Subcutaneous preadipocyte (primary cell): ENCODE data around the gene PHF12. TPM values are rescaled to one million over a fixed set of nuclear protein-coding genes. Genes with fewer than 3 reads are reported as not detected.

Experiments
- total RNA-seq: library from RNA; depleted of rRNA; stranded (reverse); fragments of >200 nt; gene quantifications from 2 replicates; pipeline ENCODE4 v1.2.3, GENCODE V29; 2012

Gene PHF12
- 16.2 and 22.1 TPM in 2 replicates for total RNA-seq

GRCh38 chr17:28951428-28951990 lies at the start of gene PHF12:
PHF12 (minus strand) TSS chr17:28951518; CDS start chr17:28950960, 558 bp downstream.

DNA sequence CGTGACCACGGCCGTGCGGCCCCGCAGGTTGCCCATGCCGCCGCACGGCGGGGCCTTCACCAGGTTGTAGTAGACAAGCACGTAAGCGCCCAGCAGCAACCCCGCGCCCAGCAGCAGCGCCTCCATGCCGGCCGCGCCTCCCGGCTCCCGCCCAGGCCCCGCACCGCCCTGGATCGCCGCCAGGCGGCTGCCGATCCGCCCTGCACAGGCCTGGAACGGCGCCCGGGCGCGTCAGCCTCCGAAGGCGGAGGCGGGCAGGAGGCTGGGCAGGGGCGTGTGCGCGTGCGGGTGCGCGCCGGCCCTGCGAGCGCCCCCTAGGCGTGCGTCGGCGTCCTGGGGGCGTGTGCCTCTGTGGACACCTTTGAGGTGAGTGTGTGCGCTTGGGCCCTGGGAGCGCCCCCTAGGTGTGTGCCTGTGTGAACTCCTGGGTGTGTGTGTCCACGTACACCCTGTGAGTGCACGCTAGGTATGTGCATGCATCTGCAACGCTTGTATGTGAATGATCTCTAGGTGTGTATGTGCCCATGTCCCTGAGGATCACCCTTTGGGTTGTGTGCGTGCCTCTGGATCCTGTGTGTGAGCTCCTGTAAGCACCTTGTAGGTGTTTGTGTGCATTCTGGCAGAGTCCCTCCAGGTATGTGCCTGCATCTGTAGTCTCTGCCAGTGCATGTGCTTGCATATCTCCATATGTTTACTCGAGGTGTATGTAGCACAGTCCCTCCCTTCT lies 48.3 kb downstream of the PHF12 start, which contains the start of gene DHRS13:
Gene DHRS13, minus strand, starts transcription at position 261 of the 727 bp plus-strand sequence. Its CDS starts 135 bp downstream, at position 126.

DNA sequence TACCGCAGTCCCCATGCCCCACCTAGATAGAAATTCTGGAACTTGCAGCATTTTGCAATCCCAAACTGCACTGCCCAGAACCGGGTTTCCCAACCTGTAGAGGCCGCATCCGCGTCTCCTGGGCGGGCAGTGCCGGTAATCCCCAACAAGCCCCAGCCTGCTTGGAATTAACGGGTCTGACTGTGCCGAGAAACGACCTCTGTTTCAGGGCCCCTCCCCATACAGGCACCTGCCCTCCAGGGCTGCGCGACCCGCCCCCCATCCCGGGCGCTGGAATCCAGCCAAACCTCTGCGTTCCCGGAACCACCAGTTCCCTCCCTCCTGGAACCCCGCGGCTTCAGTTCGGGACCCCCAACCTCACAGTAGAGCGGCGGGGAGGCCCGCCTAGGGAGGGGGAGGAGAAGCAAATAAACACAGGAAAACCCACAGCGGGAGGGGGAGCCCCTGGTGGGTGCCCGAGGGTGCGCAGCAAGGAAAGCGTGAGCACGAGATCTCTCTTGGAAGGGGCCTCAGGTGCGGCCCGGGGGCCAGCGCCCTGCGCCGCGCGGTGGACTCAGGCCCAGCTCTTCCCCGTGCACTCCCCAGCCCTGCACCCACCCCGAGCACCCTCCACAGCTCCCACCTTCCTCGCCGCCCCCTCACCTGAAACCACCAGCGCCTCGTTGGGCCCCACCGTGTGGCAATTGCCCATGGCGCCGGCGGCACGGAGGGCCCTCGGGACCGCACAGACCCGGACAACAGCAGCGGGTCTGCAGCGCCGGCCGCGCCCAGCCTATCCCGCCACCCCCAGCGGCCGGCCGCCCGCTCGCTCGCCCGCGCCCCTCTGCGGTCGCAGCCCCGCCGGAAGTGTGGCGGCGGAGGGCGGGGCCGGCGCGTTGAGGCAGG lies 54.2 kb downstream of the PHF12 start, which contains the start of gene FLOT2:
Gene FLOT2, minus strand, starts transcription at position 850 of the 885 bp plus-strand sequence. Its CDS starts 159 bp downstream, at position 691.

Other genes starting within 250 kb of the PHF12 start
- gene PROCA1, start 239.6 kb downstream of the PHF12 start, total RNA-seq, result 1.4 and 1.8 TPM in 2 replicates
- gene RAB34, start 233.7 kb downstream of the PHF12 start, total RNA-seq, result 142 and 146 TPM in 2 replicates
- gene RPL23A, start 231.5 kb downstream of the PHF12 start, total RNA-seq, result 406 and 856 TPM in 2 replicates
- gene TLCD1, start 225.3 kb downstream of the PHF12 start, total RNA-seq, result 3.1 and 4.0 TPM in 2 replicates
- gene NEK8, start 222.7 kb downstream of the PHF12 start, total RNA-seq, result 1.8 and 2.9 TPM in 2 replicates
- gene TRAF4, start 207.5 kb downstream of the PHF12 start, total RNA-seq, result 19.5 and 27.8 TPM in 2 replicates
- gene FAM222B, start 108.7 kb downstream of the PHF12 start, total RNA-seq, result 3.7 and 5.7 TPM in 2 replicates
- gene ERAL1, start 96.5 kb downstream of the PHF12 start, total RNA-seq, result 25.4 and 30.1 TPM in 2 replicates
- gene FLOT2, start 53.8 kb downstream of the PHF12 start, total RNA-seq, result 32.1 and 36.7 TPM in 2 replicates
- 4.8 and 5.5 TPM in 2 replicates for gene DHRS13, start 48.4 kb downstream of the PHF12 start, total RNA-seq
- gene SEZ6, start 54.5 kb upstream of the PHF12 start, total RNA-seq, result not detected in 2 replicates
- gene PIPOX, start 91.6 kb upstream of the PHF12 start, total RNA-seq, result 1.4 and 1.5 TPM in 2 replicates
- gene MYO18A, start 228.9 kb upstream of the PHF12 start, total RNA-seq, result 35.3 and 36.8 TPM in 2 replicates